LNCaP clone FGC (cell line): ENCODE results near the gene PDPK1.

Experiments
- DNase-seq: peaks from one replicate; pipeline ENCODE4 v3.0.0-alpha.2; 2011; ENCODE audit warnings: low read depth
- H3K4me3 ChIP-seq: 2 replicates; pipeline ENCODE4 v1.5.1; 2011; ENCODE audit warnings: mild to moderate bottlenecking, low read depth, low read length, control low read depth
- CTCF ChIP-seq: IDR thresholded peaks from 2 replicates; pipeline ENCODE4 v1.5.1; 2012; ENCODE audit warnings: mild to moderate bottlenecking; ENCODE audit not compliant: control insufficient read depth, insufficient read depth; ENCODE audit errors: extremely low read depth

Gene PDPK1

GRCh38 chr16:2499890-2500429 lies 37.9 kb upstream of the PDPK1 start:
- H3K4me3 ChIP-seq, result no peak overlapping the region
- no peak for DNase-seq
- no peak for TF ChIP-seq CTCF

- no peak for TF ChIP-seq CTCF
- DNase-seq, result no peak
- H3K4me3 ChIP-seq, result no peak overlapping the region
Observed at GRCh38 chr16:2500430-2500917, 37.3 kb upstream of the PDPK1 start.

- peak; percentile 97 for TF ChIP-seq CTCF
- no peak overlapping the region for H3K4me3 ChIP-seq
- no peak for DNase-seq
Observed at GRCh38 chr16:2500918-2501750, 36.7 kb upstream of the PDPK1 start.

GRCh38 chr16:2501946-2502895 lies 35.6 kb upstream of the PDPK1 start:
- H3K4me3 ChIP-seq, result no peak overlapping the region
- TF ChIP-seq CTCF, result no peak

GRCh38 chr16:2505695-2506094 lies 32.1 kb upstream of the PDPK1 start:
- no peak overlapping the region for H3K4me3 ChIP-seq
- no peak for DNase-seq
- TF ChIP-seq CTCF, result no peak

More at GRCh38 chr16:2501946-2502895, 35.6 kb upstream of the PDPK1 start:
- no peak for DNase-seq

- TF ChIP-seq CTCF, result no peak
- no peak overlapping the region for H3K4me3 ChIP-seq
- no peak for DNase-seq
Observed at GRCh38 chr16:2507052-2507659, 30.7 kb upstream of the PDPK1 start.
